Activated CD8-positive, alpha-beta memory T cell treated with anti-CD3 and anti-CD28 coated beads, Interleukin-2, amount 50 U/mL, for 1 hour (primary cell): ENCODE measurements around the gene PUM1.

Source experiments
- DNase-seq: peaks from one replicate; pipeline ENCODE4 v3.0.0-alpha.2; 2020; ENCODE audit errors: extremely low read depth

The PUM1 gene

GRCh38 chr1:30907481-30908315, 157.8 kb downstream of the PUM1 start:
- DNase-seq = no peak

DNA sequence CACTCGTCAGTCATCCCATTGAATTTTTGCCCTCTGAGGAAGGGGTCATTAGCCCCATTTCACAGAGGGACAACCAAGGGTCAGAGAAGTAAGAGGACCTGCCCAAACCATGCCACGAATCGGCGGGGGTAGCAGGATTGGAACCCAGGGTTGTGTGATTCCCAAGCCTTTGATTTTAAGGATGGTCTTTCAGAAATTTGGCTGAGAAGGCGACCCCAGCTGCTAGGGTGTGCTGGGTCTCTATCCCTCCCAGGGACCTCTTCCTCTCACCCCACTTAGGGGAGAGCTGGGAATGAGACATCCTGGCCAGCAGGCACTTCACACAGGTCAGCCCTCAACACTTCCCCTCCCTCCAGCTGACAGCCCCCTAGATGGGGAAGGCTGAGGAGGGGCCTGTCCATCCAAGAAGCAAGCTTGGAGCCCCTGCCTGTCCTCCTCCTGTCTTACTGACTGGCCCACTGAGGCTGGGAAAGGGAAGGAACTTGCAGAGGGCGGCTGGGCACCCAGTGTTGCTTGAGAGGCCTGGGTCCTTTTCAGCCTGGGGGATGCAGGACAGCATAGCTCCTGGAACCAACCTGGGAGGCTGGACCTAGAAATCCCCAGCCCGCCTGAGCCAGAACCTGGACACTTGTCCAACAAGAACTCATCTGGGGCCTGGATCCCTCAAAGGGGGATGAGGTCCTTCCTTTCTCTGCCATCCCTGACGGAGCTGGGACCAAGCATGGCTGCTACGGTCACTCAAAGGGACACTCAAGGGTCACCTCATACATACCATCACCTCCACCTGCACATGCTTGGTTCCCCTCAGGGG, 158.7 kb downstream of the PUM1 start:
- DNase-seq = no peak

DNA sequence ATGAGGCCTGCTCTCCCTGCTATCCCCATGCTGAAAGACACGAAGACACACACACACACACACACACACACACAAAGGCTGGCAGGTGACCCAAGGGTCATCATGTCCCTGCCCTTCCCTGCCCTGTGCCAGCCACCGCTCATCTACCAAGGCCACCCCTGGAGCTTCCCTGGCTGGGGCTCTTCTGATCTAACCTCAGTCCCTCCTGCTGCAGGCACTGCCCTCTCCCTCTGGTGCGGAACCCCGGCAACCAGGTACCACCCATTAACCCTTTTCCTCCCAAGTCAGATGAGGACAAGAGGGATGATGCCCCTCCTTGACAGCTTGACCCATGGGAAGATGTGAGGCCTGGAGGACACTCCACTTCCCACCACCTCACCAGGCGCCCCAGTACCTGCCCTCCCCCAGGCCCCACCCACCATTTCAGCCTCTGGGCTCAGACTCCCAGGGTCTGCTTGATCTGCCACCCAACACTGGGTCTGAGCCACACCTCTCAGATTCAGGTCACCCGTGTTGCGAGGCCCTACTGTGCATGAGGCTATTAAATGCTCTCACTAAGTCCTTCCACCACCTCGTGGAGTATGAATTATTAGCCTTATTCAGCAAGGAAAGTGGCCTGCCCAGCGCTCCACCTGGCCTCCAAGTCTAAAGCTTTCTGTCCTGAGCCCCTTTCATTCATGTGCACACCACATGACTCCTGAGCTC, 159.4 kb downstream of the PUM1 start:
- DNase-seq = no peak

- DNase-seq = no peak
Observed at GRCh38 chr1:30905403-30905802, 160.1 kb downstream of the PUM1 start.

GRCh38 chr1:30904962-30905335, 160.6 kb downstream of the PUM1 start:
- no peak for DNase-seq

GRCh38 chr1:30904191-30904961, 161.1 kb downstream of the PUM1 start:
- DNase-seq = no peak

- no peak for DNase-seq
Observed at GRCh38 chr1:30903343-30904034, 162.0 kb downstream of the PUM1 start.

DNA sequence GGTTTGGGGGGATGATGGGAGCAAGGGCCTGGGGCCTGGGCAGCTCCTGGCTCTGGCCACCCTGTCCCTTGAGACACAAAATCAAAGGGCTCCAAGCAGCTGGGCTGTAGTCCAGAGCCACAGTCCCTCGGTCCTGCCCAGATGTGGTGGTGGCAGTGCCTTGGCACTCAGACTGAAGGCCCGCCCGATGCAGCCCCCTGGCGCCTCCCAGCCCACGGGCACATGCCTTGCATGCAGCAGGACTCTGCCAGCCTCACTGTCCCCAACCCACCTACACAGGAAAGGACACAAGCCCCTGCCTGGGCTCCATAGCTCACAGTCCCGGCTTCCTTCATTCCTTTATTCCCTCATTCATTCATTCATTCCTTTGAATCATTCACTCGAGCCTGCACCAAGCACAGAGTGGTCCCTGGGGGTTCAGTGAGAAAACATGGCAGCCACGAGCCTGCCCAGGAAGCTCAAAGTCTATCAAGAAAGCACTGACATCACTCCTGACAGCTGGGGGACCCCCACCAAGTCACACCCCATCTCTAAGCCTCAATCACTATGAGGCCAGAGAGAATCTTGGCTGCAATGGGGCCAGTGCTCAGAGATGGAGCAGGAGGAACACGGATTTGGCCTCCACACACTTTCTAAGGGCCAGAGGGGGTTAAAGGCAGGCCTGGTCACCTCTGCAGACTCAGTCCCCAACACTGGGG, 162.8 kb downstream of the PUM1 start:
- DNase-seq = no peak

DNA sequence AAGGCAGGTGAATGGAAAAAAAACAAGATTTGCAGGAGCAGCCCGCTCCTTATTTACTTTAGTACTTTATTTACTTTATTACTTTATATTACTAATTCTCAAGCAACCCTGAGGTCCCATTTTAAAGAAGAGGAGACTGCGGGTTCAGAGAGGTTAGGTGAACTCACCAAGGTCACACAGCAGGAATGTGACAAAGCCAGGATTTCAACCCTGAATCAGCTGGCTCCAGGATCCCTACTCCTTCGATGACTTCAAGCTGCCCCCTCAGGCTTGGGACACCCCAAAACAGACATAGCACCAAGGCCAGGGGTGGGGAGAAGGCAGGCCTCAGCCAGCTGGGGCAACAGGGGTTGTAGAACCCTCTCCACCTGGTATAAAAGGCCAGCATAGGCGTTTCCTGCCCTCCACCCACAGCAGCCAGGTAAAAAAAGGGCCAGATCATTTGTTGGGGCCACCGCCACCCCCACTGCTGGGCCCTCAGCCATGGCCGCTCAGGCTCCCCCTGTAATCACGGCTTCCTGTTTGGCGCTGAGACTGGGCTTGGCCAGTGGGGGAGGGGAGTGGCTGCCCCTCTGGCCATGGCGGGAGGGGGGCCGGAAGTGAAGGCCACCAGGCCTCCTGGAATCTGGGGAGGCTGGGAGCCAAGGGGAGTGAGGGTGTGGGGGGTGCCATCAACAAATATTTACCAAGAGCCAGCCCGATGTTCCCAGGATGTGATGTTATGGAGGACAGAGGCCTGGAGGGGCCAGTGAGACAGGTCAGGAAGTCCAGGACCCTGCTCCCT, 163.5 kb downstream of the PUM1 start:
- DNase-seq = no peak

- DNase-seq = no peak
Observed at GRCh38 chr1:30900931-30901560, 164.5 kb downstream of the PUM1 start.

DNA sequence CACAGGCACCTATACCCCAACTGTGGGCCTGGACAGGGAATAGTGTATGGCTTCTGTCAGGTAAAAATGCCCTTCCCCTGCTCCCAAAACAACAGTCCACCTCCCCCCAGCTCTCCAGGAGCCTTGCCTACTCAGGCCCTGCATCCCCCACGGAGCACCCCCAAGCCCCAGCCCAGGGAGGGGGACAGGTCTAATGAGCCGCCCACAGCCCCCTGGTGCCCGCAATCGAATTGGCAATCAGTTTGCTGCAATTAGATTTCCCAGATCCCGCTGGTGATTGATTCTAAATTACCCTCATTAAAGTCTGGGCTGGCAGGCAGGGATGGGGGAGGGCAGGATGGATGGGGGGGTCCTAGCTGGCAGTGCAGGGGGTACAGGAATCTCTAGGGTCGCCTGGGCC, 165.0 kb downstream of the PUM1 start:
- DNase-seq = no peak

DNA sequence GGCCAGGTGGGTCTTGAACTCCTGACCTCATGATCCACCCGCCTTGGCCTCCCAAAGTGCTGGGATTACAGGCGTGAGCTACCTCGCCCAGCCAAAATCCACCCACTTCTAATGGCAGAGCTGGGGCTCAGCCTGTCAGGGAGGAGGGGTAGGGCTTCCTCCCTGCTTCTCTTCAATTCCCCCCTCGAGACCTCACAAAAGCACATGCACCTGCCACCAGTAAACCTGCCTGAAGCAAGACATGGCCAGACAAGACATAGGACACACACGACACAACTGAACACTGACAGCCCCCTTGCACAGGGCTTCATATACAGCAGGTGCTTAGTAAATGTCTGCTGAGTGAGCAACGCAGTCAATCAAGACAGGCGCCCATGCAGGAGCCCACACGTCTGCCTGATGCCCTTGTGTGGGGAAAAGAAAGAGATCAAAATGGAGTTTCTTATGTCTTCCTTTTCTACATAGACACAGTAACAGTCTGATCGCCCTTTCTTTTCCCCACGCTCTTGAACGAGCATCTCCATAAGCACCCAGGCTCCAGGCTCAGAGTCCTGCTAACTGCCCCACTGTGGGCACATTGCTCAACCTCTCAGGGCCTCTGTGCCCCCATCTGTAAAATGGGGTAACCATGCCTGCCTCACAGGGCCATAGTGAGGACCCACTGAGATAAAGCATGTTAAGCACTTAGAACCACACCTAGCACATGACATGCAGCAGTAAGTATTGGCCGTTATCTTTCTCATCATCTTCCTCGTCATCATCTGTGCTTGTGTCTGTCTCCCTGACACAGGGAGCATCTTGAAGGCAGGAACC, 165.7 kb downstream of the PUM1 start:
- no peak for DNase-seq

DNA sequence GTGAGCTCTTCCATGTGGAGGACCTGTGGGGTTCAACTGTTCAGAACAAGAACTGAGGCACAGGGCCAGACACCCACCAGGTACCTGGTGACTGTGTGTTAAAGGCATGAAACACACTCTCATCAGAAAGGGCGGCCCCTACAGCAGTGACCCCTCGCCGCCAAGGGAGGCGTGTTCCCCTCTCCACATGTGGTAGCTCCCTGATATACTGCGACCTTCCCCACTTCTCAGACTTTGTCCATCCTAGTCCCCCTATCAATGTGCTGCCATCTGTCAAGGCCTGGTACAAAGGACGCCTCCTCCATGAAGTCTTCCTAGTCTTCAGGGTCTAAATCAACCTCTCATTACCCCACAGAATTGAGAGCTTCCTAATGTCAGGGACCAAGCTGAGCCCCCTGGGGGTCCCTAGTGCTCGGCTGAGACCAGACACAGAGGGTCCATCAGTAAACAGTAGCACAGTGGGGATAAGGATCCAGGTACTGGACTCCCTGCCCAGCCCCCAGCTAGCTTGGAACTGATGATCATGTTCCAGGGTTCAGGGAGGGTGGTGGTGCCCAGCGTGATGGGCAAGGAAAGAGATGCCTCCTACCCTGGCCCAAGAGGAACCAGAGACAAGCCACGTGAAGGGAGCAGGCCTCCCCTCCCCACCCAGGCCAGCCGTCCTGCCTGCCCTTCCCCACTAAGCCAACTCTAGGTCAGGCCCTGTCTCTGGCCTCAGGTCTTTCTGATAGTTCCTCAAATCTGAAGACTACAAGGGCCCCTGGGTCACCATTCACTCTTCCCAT, 167.3 kb downstream of the PUM1 start:
- DNase-seq = no peak

DNA sequence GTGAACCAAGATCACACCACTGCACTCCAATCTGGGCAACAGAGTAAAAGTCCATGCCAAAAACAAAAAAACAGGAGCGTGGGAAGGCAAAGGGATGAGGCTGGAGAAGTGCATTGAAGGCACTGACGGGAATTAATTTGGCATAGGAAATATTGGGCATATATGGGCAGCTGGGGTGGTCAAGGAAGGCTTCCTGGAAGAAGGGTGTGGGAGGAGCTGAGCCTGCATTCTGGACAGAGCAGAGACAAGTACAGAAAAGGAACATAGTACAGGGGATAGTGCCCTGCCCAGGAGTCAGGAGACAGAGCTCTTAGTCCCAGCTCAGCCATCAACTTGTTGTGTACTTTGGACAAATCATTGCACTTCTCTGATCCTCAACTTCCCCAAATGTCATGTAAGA, 168.6 kb downstream of the PUM1 start:
- no peak for DNase-seq

DNA sequence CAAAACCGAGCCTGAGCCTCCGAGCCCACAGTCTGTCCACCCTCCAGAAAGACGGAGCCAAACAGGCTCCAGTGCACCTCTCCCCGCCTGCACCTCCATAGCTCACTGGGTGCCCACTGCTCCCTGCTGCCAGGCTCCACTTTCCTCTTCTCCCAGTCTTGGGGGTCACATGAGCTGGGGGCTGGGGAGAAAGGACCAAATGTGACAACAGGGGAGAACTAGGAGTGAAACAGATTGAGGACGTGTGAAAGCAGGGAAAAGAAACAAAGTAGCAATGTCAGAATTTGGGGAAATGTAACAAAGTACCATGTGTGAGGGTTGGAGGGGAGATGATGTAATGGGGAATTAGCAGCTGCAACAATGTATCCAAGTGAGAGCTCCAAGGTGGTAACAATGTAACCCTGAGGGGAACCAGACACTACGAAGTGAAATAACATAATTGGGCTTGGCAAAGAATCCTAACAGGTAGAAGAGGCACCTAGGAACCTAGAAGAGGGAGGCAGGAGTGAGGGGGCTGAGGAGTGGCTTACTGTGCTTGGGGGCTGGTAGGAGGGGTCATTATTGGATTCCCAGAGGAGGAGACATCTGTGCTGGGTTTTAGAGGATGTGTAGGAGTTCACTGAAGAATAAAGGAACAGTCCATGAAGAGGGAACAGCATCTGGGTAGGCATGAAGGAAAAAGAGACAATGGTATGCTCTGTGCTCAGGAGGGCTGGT, 169.4 kb downstream of the PUM1 start:
- DNase-seq = no peak

- DNase-seq = no peak
Observed at GRCh38 chr1:30895382-30895943, 170.1 kb downstream of the PUM1 start.
